HL-60 (cell line): ENCODE data around the gene INPP5E.

Experiments
- GABPA ChIP-seq: IDR thresholded peaks from 2 replicates; pipeline ENCODE4 v1.6.1; 2012; ENCODE audit warnings: low read depth
- POLR2AphosphoS5 ChIP-seq: IDR thresholded peaks from 2 replicates; pipeline ENCODE4 v1.6.1; 2012; ENCODE audit warnings: low read depth
- SPI1 ChIP-seq: IDR thresholded peaks from 2 replicates; pipeline ENCODE4 v1.6.1; 2012; ENCODE audit warnings: low read depth, mild to moderate bottlenecking, borderline replicate concordance
- TF ChIP-seq, protein P1 (sequence below): IDR thresholded peaks from one replicate; pipeline ENCODE4 v1.5.1; 2011; ENCODE audit warnings: low read length, control low read depth, inconsistent platforms; ENCODE audit not compliant: insufficient read depth
- TF ChIP-seq, protein P2 (sequence below): IDR thresholded peaks from 2 replicates; pipeline ENCODE4 v1.6.1; 2012; ENCODE audit warnings: low read depth; ENCODE audit not compliant: insufficient replicate concordance

DNA sequence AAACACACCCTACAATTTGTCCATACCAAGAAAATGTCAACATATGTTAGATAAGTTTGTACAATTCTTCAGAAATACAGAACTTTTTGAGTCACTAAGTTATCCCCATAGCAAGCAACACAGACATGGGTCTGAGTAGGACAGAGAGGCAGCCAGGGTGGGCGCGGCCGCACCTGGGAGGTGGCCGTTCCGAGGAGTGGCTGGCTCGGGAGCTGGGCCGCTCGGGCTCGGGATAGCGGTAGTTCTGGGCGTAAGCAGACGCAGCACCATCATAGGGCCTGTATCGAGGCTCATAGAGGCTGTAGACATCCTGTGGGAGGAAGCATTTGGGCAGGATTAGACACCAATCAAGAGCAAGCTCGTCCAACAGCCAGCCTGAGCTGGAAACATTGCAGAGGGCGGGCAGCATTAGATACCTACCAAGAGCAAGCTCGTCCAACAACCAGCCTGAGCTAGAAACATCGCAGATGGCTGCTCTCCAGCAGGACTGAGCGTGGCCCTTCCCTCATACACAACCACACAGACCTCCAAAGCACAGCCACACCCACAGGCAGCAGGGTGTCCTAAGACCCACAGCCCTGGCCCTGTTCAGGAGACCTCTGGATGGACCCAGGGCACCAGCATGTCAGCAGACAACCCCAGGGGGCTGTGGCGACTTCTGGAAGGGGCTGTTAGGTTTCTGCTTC lies 32.3 kb upstream of the INPP5E start:
- TF ChIP-seq, protein P1, sequence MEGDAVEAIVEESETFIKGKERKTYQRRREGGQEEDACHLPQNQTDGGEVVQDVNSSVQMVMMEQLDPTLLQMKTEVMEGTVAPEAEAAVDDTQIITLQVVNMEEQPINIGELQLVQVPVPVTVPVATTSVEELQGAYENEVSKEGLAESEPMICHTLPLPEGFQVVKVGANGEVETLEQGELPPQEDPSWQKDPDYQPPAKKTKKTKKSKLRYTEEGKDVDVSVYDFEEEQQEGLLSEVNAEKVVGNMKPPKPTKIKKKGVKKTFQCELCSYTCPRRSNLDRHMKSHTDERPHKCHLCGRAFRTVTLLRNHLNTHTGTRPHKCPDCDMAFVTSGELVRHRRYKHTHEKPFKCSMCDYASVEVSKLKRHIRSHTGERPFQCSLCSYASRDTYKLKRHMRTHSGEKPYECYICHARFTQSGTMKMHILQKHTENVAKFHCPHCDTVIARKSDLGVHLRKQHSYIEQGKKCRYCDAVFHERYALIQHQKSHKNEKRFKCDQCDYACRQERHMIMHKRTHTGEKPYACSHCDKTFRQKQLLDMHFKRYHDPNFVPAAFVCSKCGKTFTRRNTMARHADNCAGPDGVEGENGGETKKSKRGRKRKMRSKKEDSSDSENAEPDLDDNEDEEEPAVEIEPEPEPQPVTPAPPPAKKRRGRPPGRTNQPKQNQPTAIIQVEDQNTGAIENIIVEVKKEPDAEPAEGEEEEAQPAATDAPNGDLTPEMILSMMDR = no peak
- TF ChIP-seq GABPA (no peak), POLR2AphosphoS5 (no peak), SPI1 (no peak)
- TF ChIP-seq, protein P2, sequence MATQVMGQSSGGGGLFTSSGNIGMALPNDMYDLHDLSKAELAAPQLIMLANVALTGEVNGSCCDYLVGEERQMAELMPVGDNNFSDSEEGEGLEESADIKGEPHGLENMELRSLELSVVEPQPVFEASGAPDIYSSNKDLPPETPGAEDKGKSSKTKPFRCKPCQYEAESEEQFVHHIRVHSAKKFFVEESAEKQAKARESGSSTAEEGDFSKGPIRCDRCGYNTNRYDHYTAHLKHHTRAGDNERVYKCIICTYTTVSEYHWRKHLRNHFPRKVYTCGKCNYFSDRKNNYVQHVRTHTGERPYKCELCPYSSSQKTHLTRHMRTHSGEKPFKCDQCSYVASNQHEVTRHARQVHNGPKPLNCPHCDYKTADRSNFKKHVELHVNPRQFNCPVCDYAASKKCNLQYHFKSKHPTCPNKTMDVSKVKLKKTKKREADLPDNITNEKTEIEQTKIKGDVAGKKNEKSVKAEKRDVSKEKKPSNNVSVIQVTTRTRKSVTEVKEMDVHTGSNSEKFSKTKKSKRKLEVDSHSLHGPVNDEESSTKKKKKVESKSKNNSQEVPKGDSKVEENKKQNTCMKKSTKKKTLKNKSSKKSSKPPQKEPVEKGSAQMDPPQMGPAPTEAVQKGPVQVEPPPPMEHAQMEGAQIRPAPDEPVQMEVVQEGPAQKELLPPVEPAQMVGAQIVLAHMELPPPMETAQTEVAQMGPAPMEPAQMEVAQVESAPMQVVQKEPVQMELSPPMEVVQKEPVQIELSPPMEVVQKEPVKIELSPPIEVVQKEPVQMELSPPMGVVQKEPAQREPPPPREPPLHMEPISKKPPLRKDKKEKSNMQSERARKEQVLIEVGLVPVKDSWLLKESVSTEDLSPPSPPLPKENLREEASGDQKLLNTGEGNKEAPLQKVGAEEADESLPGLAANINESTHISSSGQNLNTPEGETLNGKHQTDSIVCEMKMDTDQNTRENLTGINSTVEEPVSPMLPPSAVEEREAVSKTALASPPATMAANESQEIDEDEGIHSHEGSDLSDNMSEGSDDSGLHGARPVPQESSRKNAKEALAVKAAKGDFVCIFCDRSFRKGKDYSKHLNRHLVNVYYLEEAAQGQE = no peak
